ENCODE data around the gene ADCY5.
"Not testable (repeated sequence)": the region's sequence is repeated elsewhere in the genome, so short reads cannot be mapped to it uniquely, and the experiment has no call there.

Gene ADCY5

DNA sequence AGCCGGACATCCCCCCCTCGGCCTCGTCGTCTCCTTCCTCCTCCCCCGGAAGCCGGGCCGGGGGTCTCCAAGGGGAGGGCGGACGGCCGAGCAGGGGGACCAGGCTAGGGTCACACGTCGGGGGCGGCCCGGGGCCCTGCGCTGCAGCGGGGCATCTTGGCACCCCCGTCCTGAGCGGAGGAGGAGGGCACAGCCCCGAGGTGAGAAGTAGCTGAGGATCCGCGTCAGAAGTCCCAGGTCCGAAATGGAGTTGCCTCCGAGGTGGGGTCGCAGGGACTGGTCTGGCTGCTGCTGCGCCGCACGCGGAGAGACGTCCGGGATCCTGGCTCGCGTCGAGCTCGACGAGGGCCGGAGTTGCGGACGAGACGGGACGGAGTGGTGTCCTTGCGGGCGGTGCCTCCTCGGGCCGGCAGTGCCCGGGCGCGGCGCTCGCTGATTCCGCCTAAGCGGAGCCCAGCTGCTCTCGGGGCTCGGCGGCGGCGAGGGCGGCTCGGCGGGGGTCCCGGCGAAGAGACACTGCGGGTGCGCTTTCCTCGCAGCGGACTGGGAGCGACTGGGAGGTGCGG is at the start of gene ADCY5:
Gene ADCY5, minus strand, starts transcription at position 555 of the 566 bp plus-strand sequence. Its CDS starts 545 bp downstream, at position 10.
- no peak for DNase-seq

DNA sequence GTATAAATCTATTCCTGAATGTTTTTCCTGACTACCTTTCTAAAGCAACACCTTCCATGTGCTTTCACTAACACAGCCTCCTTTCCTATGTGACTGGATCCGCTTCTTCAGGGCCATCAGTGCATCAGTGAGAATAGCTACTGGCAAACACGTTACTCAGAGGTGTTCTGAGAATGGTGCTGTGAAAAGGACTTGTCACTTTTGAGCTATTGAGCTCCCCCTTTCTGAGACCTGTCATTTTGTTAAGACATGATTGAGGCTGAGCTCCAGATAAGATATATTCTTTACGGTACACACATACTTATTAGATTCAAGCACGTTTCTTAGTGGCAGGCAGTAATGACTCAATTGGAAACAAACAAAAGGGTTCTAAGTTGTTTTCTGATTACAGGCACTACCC is 45.0 kb upstream of the ADCY5 start:
- DNase-seq, result no peak

GRCh38 chr3:123491966-123492587 is 43.2 kb upstream of the ADCY5 start:
- no peak for DNase-seq

DNA sequence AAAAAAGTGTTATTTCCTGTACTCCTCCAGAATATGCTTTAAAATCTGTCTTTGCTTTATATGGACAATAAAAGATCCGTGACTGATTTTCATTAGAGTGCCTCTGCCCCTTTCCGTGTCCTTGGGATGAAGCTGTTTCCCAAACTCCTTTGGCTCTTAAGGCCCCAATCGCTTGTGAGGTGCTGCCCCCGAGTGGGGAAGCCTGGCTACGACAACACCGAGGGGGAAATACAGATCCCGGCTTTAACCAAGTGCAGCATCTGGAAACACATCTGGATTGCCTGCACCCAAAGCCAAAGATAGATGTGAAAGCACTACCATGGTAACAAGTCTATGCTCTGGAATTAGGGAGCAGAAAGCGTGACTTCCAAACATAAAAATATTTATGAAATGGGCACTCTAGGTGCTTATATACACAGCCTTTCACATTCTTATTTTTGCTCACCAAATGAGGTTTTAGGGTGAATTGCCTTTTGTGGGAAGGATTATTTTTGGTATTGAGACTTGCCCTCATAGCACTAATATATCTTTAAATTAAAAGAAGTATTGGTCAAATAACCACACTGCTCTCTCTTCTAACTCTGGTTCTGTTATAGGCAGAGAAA is 40.6 kb upstream of the ADCY5 start:
- peak; percentile 35 for DNase-seq

DNA sequence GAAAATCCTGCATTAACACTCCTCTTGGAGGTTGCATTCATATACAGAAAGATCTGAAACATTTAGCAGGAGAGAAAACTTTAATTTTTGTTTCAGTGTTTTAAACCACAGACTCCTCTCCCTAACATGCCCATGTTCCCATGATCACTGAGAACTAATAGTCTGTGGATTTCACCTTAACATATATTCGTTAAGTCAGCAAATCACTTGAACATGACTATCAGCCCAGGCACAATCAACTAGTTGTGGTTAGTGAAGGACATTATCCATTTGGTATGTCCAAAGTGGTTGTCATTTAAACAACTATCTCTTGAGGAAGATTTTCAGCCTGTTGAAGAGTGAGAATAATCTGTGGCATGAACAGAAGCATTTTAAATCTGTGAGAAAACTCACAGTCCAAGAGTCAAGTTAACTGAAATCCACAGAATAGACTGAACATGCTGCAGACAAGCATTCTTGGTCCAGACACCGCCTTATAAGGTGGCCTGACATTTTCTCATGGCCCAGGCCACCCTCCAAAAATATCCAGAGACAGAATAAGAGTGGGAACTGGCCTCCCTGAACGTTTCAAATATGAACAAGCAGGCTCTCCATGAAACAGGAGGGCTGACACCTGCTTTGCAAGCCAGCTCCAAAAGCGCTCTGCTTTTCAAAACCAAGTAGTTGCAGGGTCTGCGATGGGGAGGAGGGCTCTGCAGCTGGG is 39.9 kb upstream of the ADCY5 start:
- no peak for DNase-seq

DNA sequence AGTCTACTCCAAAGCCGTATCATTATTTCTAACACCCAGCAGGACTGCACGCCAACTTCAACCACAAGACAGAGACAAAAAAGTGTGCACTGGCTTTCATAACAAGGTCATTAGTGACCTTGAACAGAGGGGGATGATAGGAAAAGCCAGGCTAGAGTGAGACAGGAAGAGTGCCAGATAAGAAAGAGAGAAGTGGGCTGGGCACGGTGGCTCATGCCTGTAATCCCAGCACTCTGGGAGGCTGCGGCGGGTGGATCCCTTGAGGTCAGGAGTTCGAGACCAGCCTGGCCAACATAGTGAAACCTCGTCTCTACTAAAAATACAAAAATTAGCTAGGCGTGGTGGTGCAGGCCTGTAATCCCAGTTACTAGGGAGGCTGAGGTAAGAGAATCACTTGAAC is 38.2 kb upstream of the ADCY5 start:
- not testable (repeated sequence) for DNase-seq

GRCh38 chr3:123486460-123486859 is 37.6 kb upstream of the ADCY5 start:
- DNase-seq, result no peak

DNA sequence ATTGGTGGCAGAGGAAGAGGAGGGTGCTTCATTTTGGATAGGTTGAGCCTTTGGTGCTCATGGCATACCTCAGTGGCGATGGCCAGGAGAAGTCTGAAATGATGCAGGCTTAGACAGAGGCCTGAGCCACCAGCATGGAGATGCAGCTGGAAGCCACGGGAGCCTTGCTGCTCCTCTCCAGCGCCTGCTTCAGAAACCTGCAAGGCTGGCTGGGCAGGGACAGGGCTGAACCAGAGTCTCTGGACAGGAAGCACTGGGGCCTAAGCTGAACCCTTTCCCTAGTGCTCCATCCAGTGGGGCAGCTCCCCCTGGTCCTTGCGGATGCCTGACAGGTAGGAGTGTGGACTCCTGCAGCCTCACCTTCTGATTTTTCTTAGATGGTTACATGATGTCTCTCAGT is 36.7 kb upstream of the ADCY5 start:
- DNase-seq, result no peak

DNA sequence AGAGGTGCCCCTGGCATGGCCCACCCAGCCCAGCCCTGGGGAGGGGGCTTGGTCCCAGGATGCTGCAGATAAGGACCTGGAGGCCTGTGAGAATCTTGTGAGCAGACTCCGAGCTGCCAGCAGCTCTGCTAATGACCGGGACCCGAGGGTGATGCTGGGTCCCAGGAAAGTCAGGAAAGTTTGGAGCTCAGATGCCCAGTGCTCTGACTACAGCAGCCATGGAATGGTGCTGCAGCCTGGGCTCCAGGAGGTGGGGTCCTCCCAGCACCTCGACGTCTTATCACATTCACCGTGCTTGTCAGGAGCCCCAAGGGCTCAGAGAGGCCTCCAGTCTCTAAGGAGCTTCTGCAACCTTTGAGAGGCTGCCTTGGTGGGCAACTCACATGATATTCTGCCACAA is 34.3 kb upstream of the ADCY5 start:
- no peak for DNase-seq

DNA sequence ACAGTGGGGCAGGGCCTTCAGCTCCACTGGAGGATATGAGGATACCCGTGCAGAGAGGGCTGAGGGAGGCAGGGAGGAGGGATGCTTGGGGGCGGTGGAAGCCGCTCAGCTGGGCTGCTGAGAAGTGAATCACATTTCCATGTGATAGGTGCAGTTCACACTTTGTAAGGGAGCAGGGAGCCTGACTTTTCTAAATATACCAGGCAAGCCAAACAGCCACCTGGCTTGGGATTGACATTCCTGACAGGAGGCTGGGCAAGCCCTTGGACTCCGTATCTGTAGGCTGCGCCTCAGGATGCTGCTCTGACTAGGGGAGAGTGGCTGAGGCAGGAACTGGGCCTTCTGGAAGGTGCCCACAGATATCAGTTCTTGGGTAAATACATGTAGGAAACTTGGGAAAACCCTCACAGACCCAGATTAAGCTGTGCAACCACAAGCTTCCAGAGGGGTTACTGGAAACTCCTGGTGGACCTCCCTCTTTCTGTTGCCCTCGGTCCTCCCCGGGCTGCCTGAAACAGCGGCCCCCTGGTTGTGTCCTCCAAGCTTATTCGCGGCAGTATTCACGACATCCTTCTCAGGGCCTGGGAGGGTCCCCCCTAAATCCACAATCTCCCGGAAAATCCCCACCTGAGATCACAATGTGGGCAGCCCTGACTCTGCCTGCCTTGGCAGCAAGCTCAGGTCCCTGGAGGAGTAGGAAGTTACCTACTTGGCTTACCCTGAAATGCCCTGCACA is 33.0 kb upstream of the ADCY5 start:
- no peak for DNase-seq

- DNase-seq, result no peak
Observed at GRCh38 chr3:123481071-123481470, 32.2 kb upstream of the ADCY5 start.

- DNase-seq, result no peak
Observed at GRCh38 chr3:123480428-123480827, 31.5 kb upstream of the ADCY5 start.

DNA sequence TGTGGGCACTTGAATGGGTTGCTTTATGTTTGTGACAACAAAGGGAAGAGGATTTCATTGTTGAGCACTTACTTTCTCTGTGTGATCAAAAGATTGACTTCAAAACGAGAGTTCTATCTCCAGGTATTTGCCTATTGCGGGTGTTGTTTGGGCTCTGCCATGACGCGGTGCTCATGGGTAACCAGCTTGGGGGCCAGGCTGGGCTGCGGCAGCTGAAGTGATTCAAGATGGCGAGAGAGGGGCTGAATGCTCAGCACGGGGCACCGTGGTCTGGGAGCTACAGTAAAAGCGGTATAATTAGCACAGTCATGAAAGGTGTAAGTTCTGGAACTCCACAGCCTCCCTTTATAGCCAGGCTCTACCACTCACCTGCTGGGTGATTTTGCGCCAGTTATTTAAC is 31.0 kb upstream of the ADCY5 start:
- DNase-seq, result no peak

- DNase-seq, result no peak
Observed at GRCh38 chr3:123478314-123478713, 29.4 kb upstream of the ADCY5 start.

DNA sequence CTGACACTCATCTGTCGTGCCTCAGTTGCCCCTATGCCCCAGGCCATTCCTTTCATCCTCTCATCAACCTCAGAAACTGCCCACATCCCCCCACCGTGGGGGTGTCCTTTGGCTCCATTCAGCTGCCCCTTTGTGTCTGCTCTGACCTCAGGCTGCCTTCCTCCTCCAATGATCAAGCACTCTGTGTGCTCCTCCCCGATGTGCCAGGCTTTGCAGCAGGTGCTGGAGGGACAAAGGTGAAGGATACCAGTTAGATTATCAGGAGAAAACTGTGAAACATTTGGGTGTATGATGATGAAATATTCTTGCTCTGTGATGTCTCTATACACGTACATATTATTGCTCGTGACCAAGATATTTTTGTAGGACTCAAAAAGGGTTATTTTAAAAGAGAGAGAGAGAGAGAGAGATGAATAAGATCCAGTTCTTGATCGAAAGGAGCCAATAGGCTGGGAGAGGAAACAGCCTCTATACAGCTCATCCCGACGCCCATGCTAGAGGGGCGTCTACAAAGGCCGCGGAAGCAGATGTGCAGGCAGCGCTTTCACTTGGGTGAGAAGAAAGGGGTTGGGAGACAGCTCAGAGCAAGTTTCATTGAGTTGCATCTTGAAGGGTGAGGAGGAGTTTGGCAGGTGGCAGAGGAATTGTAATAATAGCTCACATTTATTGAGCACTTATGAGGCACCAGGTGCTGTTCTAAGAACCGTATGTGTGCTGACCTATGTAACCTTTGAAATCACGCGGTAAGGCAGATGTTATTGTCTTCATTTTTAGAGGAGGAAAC is 28.3 kb upstream of the ADCY5 start:
- peak; percentile 20 for DNase-seq

GRCh38 chr3:123475786-123476185 is 26.9 kb upstream of the ADCY5 start:
- no peak for DNase-seq

- DNase-seq, result no peak
Observed at GRCh38 chr3:123471106-123471505, 22.2 kb upstream of the ADCY5 start.

- DNase-seq, result no peak
Observed at GRCh38 chr3:123469323-123469995, 20.6 kb upstream of the ADCY5 start.

DNA sequence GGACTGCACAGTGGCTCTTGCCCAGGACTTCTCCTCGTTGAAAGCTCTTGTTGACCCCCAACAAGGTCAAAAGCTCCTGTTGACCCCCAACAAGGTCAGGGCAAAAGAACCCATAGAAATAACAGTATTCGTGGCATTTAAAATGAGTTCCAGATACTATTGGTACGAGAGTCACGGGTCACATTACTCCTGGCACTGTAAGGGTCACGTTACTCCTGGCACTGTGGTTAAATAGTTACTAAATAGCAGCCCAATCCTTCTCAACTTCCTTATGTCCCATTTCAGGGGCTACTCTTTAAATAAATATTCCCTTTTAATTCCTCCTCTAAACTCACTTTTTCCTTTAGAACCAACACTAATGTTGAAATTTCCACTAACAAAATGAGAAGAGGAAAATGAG is 18.2 kb upstream of the ADCY5 start:
- DNase-seq, result no peak

DNA sequence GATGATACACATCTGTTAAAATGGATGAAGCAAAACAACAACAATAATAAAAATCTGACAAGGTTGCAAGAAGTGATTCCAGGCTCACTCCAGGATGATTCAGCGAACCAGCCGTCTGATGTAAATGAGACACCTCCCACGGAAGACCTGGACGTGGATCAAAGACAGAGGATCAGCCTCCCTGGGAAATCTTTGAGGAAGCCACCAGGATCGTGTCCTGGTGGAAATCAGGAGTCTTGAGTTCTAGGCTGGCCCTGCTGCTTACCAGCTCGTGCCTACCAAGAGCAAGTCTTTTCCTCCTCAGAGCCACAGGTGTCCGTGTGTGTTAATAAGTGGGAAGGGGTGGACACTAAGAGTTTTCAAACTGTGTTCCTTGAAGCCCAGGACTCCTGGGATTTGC is 15.3 kb upstream of the ADCY5 start:
- no peak for DNase-seq

- no peak for DNase-seq
Observed at GRCh38 chr3:123459862-123460261, 11.0 kb upstream of the ADCY5 start.

- no peak for DNase-seq
Observed at GRCh38 chr3:123458255-123458654, 9.4 kb upstream of the ADCY5 start.
